GM12865 (cell line): Measurements from ENCODE around the gene TSPAN11.
A peak's percentile ranks its signal among the peaks of the same experiment; 100 is the strongest.
"Not testable (repeated sequence)": the region's sequence is repeated elsewhere in the genome, so short reads cannot be mapped to it uniquely, and the experiment has no call there.

ENCODE experiments used
- DNase-seq: peaks from one replicate; pipeline ENCODE4 v3.0.0; 2010; ENCODE audit warnings: low read depth
- H3K4me3 ChIP-seq: 2 replicates; pipeline ENCODE4 v1.5.1; 2011; ENCODE audit warnings: mild to moderate bottlenecking, low read depth, low read length, control low read depth
- CTCF ChIP-seq: IDR thresholded peaks from 2 replicates; pipeline ENCODE4 v1.5.1; 2011; ENCODE audit warnings: low read length, control low read depth, low read depth, inconsistent platforms; ENCODE audit not compliant: insufficient read depth; ENCODE audit errors: missing control alignments

Gene TSPAN11

GRCh38 chr12:31009976-31010375 lies 83.4 kb downstream of the TSPAN11 start:
- TF ChIP-seq CTCF: no peak
- H3K4me3 ChIP-seq: no peak overlapping the region
- no peak for DNase-seq

- DNase-seq: no peak
- TF ChIP-seq CTCF: no peak
- H3K4me3 ChIP-seq: no peak overlapping the region
These were observed 84.8 kb downstream of the TSPAN11 start for GRCh38 chr12:31011336-31011735.

- TF ChIP-seq CTCF: peak; percentile 35
- H3K4me3 ChIP-seq: no peak overlapping the region
- no peak for DNase-seq
These were observed 85.4 kb downstream of the TSPAN11 start for GRCh38 chr12:31011746-31012566.

- DNase-seq, H3K4me3 ChIP-seq: not testable (repeated sequence)
These were observed 86.0 kb downstream of the TSPAN11 start for GRCh38 chr12:31012567-31012891.

- no peak overlapping the region for H3K4me3 ChIP-seq
- no peak for TF ChIP-seq CTCF
- no peak for DNase-seq
These were observed 88.7 kb downstream of the TSPAN11 start for GRCh38 chr12:31015215-31015614.

- DNase-seq: no peak
- TF ChIP-seq CTCF: no peak
- H3K4me3 ChIP-seq: no peak overlapping the region
These were observed 89.5 kb downstream of the TSPAN11 start for GRCh38 chr12:31016057-31016456.

- no peak overlapping the region for H3K4me3 ChIP-seq
- DNase-seq: no peak
- no peak for TF ChIP-seq CTCF
These were observed 91.0 kb downstream of the TSPAN11 start for GRCh38 chr12:31017535-31017934.
